H1 (cell line): ENCODE measurements around the gene ME1. TPM values are rescaled to one million over a fixed set of nuclear protein-coding genes. Genes with fewer than 3 reads are reported as not detected.

Experiments
- CTCF ChIA-PET: fragments of 300-600 bp; sonication (Branson Sonifier 250); formaldehyde crosslinking; loops from one replicate; lab custom pipeline; 2021; ENCODE audit not compliant: partially characterized antibody; lab: Charles Lee
- POLR2A ChIA-PET: fragments of 300-600 bp; sonication (Branson Sonifier 250); formaldehyde crosslinking; loops from one replicate; lab custom pipeline; 2021; ENCODE audit warnings: inconsistent platforms; ENCODE audit not compliant: partially characterized antibody; lab: Charles Lee
- DNase-seq, 2 experiments: peaks; one replicate each; pipeline versions ENCODE4 v3.0.0 to v3.0.0-alpha.2; 2010 to 2022; ENCODE audit warnings: low spot score in 2 of 2, low read depth in 1 of 2, mixed read lengths in 1 of 2
- FAIRE-seq: peaks from 2 replicates; lab custom pipeline; 2011; peaks lifted over from hg19 to GRCh38; lab: Jason Lieb, UNC
- H2AFZ ChIP-seq: 2 replicates; pipeline ENCODE4 v1.8.1; 2012; ENCODE audit warnings: low read length, inconsistent platforms
- H2AK5ac ChIP-seq: 2 replicates; pipeline ENCODE4 v1.6.1; 2013; ENCODE audit warnings: low read depth, low read length
- H2BK120ac ChIP-seq: replicated peaks from 2 replicates; pipeline ENCODE3; 2013; ENCODE audit warnings: low read depth, low read length, inconsistent platforms
- H2BK12ac ChIP-seq: 2 replicates; pipeline ENCODE4 v1.6.1; 2013; ENCODE audit warnings: low read depth, low read length
- H2BK15ac ChIP-seq: 2 replicates; pipeline ENCODE4 v1.6.1; 2013; ENCODE audit warnings: low read length
- H2BK20ac ChIP-seq: 2 replicates; pipeline ENCODE4 v1.6.1; 2013; ENCODE audit warnings: low read length
- H2BK5ac ChIP-seq: 2 replicates; pipeline ENCODE4 v1.6.1; 2013; ENCODE audit warnings: low read depth, low read length
- H3K14ac ChIP-seq: 2 replicates; pipeline ENCODE4 v1.6.1; 2013; ENCODE audit warnings: inconsistent platforms; ENCODE audit not compliant: insufficient read length
- H3K18ac ChIP-seq: 2 replicates; pipeline ENCODE4 v1.6.1; 2013; ENCODE audit warnings: low read length; ENCODE audit errors: extremely low read depth
- H3K23ac ChIP-seq: 2 replicates; pipeline ENCODE4 v1.6.1; 2013; ENCODE audit warnings: inconsistent platforms; ENCODE audit not compliant: insufficient read length
- H3K23me2 ChIP-seq: 2 replicates; pipeline ENCODE4 v1.6.1; 2013; ENCODE audit warnings: low read depth, low read length
- H3K27ac ChIP-seq: 2 replicates; pipeline ENCODE4 v1.6.1; 2011; ENCODE audit warnings: low read depth, low read length, inconsistent platforms
- H3K27me3 ChIP-seq, 4 experiments: replicated peaks in 1 of 4; 1 replicate in 1 of 4; 2 replicates in 3 of 4; pipeline versions ENCODE4 v1.6.1 to v1.8.1; 2011 to 2013; ENCODE audit warnings: low read length in 3 of 4, mild to moderate bottlenecking in 3 of 4, inconsistent platforms in 2 of 4, mixed read lengths in 2 of 4, moderate library complexity in 1 of 4; ENCODE audit not compliant: control insufficient read depth in 3 of 4, insufficient read depth in 3 of 4; ENCODE audit errors: extremely low read depth in 1 of 4
- H3K36me3 ChIP-seq, 4 experiments: 2 replicates each; pipeline versions ENCODE4 v1.6.1 to v1.8.1; 2011 to 2013; ENCODE audit warnings: mild to moderate bottlenecking in 4 of 4, low read length in 3 of 4, moderate library complexity in 2 of 4, control low read depth in 1 of 4, inconsistent platforms in 1 of 4; ENCODE audit not compliant: insufficient read depth in 4 of 4, control insufficient read depth in 2 of 4
- H3K4ac ChIP-seq: replicated peaks from 2 replicates; pipeline ENCODE3; 2013; ENCODE audit warnings: low read length, low read depth, mixed read lengths, inconsistent platforms; ENCODE audit not compliant: insufficient read length
- H3K4me1 ChIP-seq, 4 experiments: replicated peaks in 1 of 4; 1 replicate in 1 of 4; 2 replicates in 3 of 4; pipeline versions ENCODE4 v1.6.1 to v1.8.1; 2011 to 2013; ENCODE audit warnings: low read length in 3 of 4, inconsistent platforms in 2 of 4, mixed read lengths in 1 of 4; ENCODE audit not compliant: insufficient read depth in 4 of 4, control insufficient read depth in 3 of 4
- H3K4me2 ChIP-seq, 2 experiments: 2 replicates each; pipeline versions ENCODE4 v1.6.1 to v1.8.1; 2011 to 2013; ENCODE audit warnings: low read depth in 2 of 2, low read length in 2 of 2, control low read depth in 1 of 2, inconsistent platforms in 1 of 2, mild to moderate bottlenecking in 1 of 2; ENCODE audit not compliant: insufficient read depth in 1 of 2
- H3K4me3 ChIP-seq, 4 experiments: fragments of 200-600, 300-600 bp in 1 of 4; sonication (generic), shearing (Covaris generic), sonication (Bioruptor Twin) in 1 of 4; 2 replicates each; pipeline versions ENCODE4 v1.5.1 to v1.8.1; 2011 to 2016; ENCODE audit warnings: low read length in 4 of 4, low read depth in 3 of 4, control low read depth in 2 of 4, inconsistent platforms in 2 of 4, mild to moderate bottlenecking in 2 of 4, mixed read lengths in 1 of 4, moderate library complexity in 1 of 4; ENCODE audit not compliant: insufficient read depth in 2 of 4; ENCODE audit errors: extremely low read depth in 1 of 4
- H3K56ac ChIP-seq: replicated peaks from 2 replicates; pipeline ENCODE3; 2013; ENCODE audit warnings: low read depth, mild to moderate bottlenecking, mixed read lengths, low read length, inconsistent platforms; ENCODE audit not compliant: insufficient read length
- H3K79me1 ChIP-seq: 2 replicates; pipeline ENCODE4 v1.6.1; 2013; ENCODE audit warnings: low read depth, low read length, control low read depth
- H3K79me2 ChIP-seq, 2 experiments: 2 replicates each; pipeline versions ENCODE4 v1.6.1 to v1.8.1; 2012 to 2013; ENCODE audit warnings: low read length in 2 of 2, mild to moderate bottlenecking in 2 of 2, inconsistent platforms in 1 of 2; ENCODE audit not compliant: insufficient read depth in 2 of 2, control insufficient read depth in 1 of 2
- H3K9ac ChIP-seq, 4 experiments: replicated peaks in 1 of 4; 1 replicate in 1 of 4; 2 replicates in 3 of 4; pipeline versions ENCODE4 v1.6.1 to v1.8.1; 2011 to 2013; ENCODE audit warnings: low read depth in 3 of 4, low read length in 3 of 4, control low read depth in 2 of 4, mild to moderate bottlenecking in 2 of 4, moderate library complexity in 2 of 4, inconsistent platforms in 1 of 4; ENCODE audit errors: extremely low read depth in 1 of 4
- H3K9me3 ChIP-seq, 2 experiments: 2 replicates each; pipeline versions ENCODE4 v1.6.1 to v1.8.1; 2012 to 2013; ENCODE audit warnings: mild to moderate bottlenecking in 2 of 2, moderate library complexity in 2 of 2, control low read depth in 1 of 2, inconsistent platforms in 1 of 2, low read depth in 1 of 2, low read length in 1 of 2, mixed read lengths in 1 of 2; ENCODE audit not compliant: insufficient read depth in 2 of 2
- H4K20me1 ChIP-seq, 2 experiments: replicated peaks in 1 of 2; 2 replicates each; pipeline versions ENCODE3 to v1.8.1; 2011 to 2013; ENCODE audit warnings: inconsistent platforms in 2 of 2, low read length in 2 of 2, mild to moderate bottlenecking in 1 of 2; ENCODE audit not compliant: insufficient read depth in 2 of 2, control insufficient read depth in 1 of 2
- H4K5ac ChIP-seq: 2 replicates; pipeline ENCODE4 v1.6.1; 2013; ENCODE audit warnings: low read length, low read depth, mixed read lengths, inconsistent platforms; ENCODE audit not compliant: insufficient read length
- H4K8ac ChIP-seq: 2 replicates; pipeline ENCODE4 v1.8.0; 2013; ENCODE audit warnings: mild to moderate bottlenecking, moderate library complexity, low read length, inconsistent platforms; ENCODE audit not compliant: insufficient read depth; ENCODE audit errors: extremely low read depth
- H4K91ac ChIP-seq: replicated peaks from 2 replicates; pipeline ENCODE3; 2013; ENCODE audit warnings: low read length, mixed read lengths, inconsistent platforms; ENCODE audit not compliant: insufficient read length
- EGR1 ChIP-seq: IDR thresholded peaks from 2 replicates; pipeline ENCODE4 v1.6.1; 2011; ENCODE audit warnings: low read depth, low read length, borderline replicate concordance
- EZH2 ChIP-seq: fragments of 200-600 bp; sonication (generic); IDR thresholded peaks from 2 replicates; pipeline ENCODE4 v1.7.1; 2012; ENCODE audit warnings: low read depth, mild to moderate bottlenecking, moderate library complexity, low read length, inconsistent platforms; ENCODE audit not compliant: severe bottlenecking
- HDAC6 ChIP-seq: IDR thresholded peaks from one replicate; pipeline ENCODE4 v1.7.1; 2012; ENCODE audit warnings: low read depth, mild to moderate bottlenecking, inconsistent platforms, low read length, moderate library complexity
- KDM4A ChIP-seq: IDR thresholded peaks from one replicate; pipeline ENCODE4 v1.7.1; 2012; ENCODE audit warnings: low read depth, mild to moderate bottlenecking, moderate library complexity, low read length, inconsistent platforms; ENCODE audit not compliant: severe bottlenecking
- POLR2A ChIP-seq, 2 experiments: IDR thresholded peaks; 1 replicate in 1 of 2; 2 replicates in 1 of 2; pipeline ENCODE4 v1.6.1; 2011; ENCODE audit warnings: low read depth in 2 of 2, low read length in 2 of 2, mild to moderate bottlenecking in 2 of 2; ENCODE audit errors: control extremely low read depth in 1 of 2
- RFX5 ChIP-seq: IDR thresholded peaks from 2 replicates; pipeline ENCODE4 v1.6.1; 2011; ENCODE audit warnings: low read depth, low read length, improper control_type of control experiment, borderline replicate concordance
- polyA plus RNA-seq, 7 experiments: library from polyadenylated mRNA; depleted of rRNA in 3 of 7; stranded (reverse) in 5 of 7; unstranded in 2 of 7; fragments of >200 nt in 5 of 7; fragments of 200-250 nt in 2 of 7; gene quantifications; 1 replicate in 5 of 7; 2 replicates in 1 of 7; 4 replicates in 1 of 7; pipeline versions ENCODE4 v1.2.1 to v1.2.3, GENCODE V29; 2011 to 2013; ENCODE audit warnings: missing spikeins in 2 of 7, mixed read lengths in 2 of 7
- total RNA-seq: library from RNA; stranded (reverse); fragmentation: NEBNext Ultra II Directional; extraction: Animal tissue kit (Norgen Biotek cat#: 25700); gene quantifications from 2 replicates; pipeline ENCODE4 v1.2.1, GENCODE V29; 2021

The ME1 gene
- total and polyA plus RNA-seq, 2 of the 8 experiments (the other 6 are each of a cell fraction or from before 2014, with no cell fraction given), result 1.3 to 3.9 TPM

- Histone ChIP-seq H2BK120ac (no peak overlapping the region), H2BK20ac (no peak overlapping the region), H3K56ac (no peak overlapping the region), H3K14ac (no peak overlapping the region), H3K79me1 (no peaks in the 10 kb centered on the region), H4K91ac (no peak overlapping the region), H3K4me1 (no peaks in the 10 kb centered on the region), H3K9ac (no peak overlapping the region), H4K20me1 (no peaks in the 10 kb centered on the region), H2AFZ (no peak overlapping the region), H3K27ac (no peak overlapping the region), H2BK12ac (no peak overlapping the region), H3K79me2 (no peaks in the 10 kb centered on the region), H3K4me2 (no peak overlapping the region), H3K36me3 (no peaks in the 10 kb centered on the region), H3K4ac (no peak overlapping the region), H3K27me3 (no peaks in the 10 kb centered on the region), H3K9me3 (no peaks in the 10 kb centered on the region), H2AK5ac (no peak overlapping the region), H3K23me2 (no peaks in the 10 kb centered on the region), H3K18ac (no peak overlapping the region), H3K23ac (no peak overlapping the region), H4K8ac (no peak overlapping the region), H2BK15ac (no peak overlapping the region), H3K4me3 (no peak overlapping the region), H4K5ac (no peak overlapping the region), H2BK5ac (no peak overlapping the region)
- DNase-seq (no peak), FAIRE-seq (no peak)
- TF ChIP-seq HDAC6, result no peak
- no peak for TF ChIP-seq EGR1
- no peak for TF ChIP-seq EZH2
- no peak for TF ChIP-seq KDM4A
- no peak for TF ChIP-seq RFX5
- no peak for TF ChIP-seq POLR2A (IDR thresholded peaks at IDR 0.05; ENCODE audit: control extremely low read depth in 1 of 2, low read depth in 2 of 2, low read length in 2 of 2)
- ChIA-PET POLR2A (no interaction called here), CTCF (interaction anchor here (0.7 to 11.7 kb wide), 12 partner anchors 10 to 395 kb away, joined by 3 to 310 read pairs (median 3); partner anchors contain the start of genes DOP1A, PRSS35 and UBE3D)
Measured at GRCh38 chr6:83220121-83220520, 210.7 kb downstream of the ME1 start.
